Activated CD8-positive, alpha-beta memory T cell treated with anti-CD3 and anti-CD28 coated beads, Interleukin-2, amount 50 U/mL, for 1 hour (primary cell): Measurements from ENCODE around the gene UBXN4.
A peak's percentile ranks its signal among the peaks of the same experiment; 100 is the strongest.
"Not testable (repeated sequence)": the region's sequence is repeated elsewhere in the genome, so short reads cannot be mapped to it uniquely, and the experiment has no call there.

Experiments
- DNase-seq: peaks from one replicate; pipeline ENCODE4 v3.0.0-alpha.2; 2020; ENCODE audit errors: extremely low read depth

The UBXN4 gene

DNA sequence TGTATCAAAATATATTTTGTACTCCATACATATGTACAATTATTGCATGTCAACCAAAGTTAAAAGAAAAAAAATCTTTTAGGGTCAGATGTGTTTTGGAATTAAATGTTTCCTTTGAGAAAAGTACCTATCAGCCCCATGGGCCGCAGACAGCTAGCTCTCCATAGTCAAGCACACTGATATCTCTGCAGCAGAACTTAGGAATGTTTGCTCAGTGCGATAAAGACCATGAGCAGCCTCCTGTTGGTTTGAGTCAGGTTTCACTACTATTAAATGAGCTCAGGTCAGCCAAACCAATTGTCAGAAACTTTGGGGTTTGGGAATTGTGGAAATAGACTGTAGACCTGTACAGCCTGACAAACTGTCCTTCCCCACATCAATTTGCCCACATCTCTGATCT is 61.6 kb downstream of the UBXN4 start:
- no peak for DNase-seq

DNA sequence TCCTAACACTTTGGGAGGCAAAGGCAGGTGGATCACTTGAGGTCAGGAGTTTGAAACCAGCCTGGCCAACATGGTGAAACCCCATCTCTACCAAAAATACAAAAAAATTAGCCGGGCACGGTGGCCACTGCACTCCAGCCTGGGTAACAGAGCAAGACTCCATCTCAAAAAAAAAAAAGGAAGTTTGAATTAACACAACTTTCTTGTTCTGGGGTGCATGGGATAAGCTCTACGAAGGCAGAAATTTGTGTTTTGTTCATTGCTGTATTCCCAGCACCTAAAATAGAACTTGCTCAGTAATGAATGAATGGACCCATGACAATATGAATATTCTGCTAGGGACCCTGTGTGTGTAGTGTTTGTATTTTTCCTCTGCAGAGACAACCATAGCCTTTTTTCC is 66.2 kb downstream of the UBXN4 start:
- DNase-seq = not testable (repeated sequence)

DNA sequence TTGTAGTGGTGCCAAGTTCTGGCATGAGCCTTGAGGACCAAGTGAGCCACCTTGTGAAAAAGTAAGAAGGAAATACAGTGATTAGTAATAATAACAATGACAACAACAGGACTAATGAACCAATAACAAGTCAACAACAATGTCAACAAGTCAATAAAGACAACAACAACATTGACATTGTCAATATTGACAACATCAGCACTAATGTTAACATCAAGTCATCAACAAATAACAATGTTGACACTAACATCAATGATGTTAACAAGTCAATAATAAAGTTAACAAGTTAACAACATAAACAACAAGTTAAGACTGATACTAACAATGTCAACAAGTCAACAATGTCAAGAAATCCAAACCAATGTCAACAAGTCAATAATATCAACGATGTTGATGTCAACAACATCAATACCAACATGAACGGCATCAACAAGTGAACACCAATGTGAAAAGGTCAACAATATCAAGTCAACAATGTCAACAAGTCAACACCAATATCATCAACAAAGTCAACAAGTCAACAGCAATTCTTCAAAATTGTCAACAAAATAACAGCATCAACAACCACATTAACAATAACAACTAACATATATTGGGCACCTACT is 71.4 kb downstream of the UBXN4 start:
- no peak for DNase-seq

DNA sequence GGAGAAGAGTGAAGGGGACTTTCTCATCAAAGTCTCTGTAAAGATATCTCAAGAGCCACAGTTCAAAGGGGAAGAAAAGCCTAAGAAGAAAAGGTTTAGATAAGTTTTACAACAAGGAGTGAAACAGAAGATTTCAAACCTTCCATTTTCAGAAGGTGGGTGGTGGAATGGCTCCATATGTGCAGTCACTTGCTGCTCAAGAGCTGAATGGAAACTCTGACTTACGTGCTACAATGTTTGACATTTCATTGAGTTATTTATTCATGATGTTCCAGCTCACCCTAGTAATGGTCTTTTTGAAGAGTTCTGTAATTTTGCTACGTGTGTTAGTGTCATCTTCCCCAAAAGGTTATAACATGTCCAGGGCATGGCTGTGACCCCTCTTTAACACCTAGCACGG is 73.6 kb downstream of the UBXN4 start:
- DNase-seq = no peak

DNA sequence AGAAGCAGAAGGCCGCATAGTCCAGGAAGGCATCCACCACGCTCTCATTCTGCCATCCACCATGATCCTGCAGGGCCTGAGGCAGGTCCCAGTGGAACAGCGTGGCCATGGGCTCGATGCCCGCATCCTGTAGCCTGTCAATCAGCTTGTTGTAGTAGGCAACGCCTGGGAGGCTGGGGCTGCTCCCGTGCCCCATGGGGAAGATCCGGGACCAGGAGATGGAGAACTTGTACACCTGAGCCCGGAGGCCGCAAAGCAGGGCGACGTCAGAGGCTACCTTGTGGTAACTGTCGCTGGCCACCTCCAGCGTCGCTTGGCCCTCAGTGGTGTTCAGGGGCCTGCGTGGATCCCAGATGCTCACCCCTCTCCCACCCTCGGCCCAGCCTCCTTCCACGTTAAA is 75.8 kb downstream of the UBXN4 start:
- DNase-seq = no peak

DNA sequence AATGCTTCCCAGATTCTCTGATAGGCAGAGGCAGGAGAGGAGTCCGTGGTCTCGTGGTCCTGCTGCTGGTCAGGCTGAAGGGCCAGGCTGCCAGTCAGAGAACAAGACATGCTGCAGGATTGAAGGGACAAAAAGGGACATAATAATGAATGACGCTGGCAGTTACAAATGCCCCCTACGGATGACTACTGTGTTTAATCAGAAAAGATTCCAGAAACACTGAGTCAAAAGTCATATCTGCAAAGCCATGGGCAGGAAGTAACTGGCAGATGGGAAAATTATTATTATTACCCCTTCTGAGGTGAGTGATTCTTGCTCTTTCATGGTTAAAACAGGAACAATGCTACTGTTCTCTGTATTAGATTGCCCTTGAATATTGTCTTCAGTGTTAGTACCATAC is 76.3 kb downstream of the UBXN4 start:
- no peak for DNase-seq

DNA sequence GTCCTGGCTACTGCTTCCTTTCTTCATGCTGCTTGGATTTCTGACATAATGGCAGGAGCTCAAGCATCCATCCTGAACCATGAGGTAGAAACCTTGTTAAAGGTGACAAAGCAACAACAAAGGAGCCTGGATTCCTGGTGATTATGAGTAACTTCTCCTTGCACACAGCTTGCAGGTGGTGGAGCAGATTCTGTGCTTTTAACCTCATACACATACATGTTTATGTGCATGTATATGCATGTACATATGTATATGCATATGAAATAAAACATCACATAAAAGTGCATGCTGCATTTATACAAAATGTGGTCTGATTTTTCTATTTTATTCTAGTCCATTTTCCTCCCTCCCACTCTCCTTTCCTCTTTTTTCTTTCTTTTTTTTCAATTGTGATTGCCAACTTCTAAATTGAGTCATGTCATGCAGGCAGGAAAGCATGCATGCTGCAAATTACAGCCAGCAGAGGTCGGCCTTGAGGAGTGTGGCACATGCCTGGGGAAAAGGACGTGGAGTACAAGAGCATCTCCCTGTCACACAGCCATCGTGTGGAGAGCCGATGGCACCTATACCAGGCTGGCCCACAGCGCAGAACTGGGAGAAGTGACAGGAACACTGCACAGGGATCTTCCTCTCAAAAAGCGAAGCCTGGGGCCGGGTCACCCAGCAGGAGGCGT is 77.4 kb downstream of the UBXN4 start:
- DNase-seq = no peak

DNA sequence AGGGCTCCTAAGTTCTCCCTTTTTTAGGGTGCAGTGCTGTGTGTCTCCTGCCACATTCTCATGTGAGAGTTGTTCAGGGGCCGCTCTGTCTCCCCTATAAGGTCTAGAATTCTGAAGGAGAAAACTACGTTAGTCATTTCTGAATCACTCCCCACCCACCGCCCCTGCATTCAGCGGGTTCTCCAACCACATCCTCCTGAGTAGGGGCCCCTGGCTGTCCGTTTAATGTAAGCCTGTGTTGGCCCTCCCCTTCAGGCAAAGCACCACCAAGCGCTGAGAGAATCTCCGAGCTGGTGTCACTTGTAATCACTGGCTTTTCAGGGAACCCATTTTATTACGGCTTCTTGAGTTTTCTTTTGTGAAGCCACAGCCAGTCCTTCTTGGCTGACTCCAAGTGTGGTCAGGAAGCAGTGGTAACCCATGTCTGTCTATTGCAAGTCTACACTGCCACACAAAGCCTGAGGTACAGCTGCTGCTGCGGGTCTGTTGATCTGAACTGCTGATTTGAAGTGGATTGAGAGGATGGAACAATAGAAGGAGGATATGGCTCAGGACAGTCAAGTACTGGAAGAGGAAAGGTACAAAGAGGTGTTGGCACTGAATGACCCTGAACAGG is 78.5 kb downstream of the UBXN4 start:
- DNase-seq = peak; percentile 29

DNA sequence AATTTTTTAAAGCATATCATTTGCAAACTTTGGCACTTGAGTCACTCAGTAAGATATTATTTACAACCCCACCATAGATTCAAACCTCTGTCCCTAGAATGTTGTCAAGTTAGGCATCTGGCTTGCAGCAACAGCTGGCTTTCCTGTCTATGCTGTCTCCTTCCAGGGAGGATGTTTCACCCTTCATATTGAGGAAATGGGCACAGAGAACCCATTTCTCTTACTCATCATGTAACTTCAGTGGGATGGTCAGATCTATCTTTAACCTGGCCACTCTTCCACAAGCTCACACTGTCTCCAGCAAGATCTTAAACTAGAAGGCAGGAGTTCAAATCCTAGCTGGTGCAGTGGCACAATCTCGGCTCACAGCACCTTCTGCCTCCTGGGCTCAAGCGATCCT is 79.5 kb downstream of the UBXN4 start:
- DNase-seq = no peak

DNA sequence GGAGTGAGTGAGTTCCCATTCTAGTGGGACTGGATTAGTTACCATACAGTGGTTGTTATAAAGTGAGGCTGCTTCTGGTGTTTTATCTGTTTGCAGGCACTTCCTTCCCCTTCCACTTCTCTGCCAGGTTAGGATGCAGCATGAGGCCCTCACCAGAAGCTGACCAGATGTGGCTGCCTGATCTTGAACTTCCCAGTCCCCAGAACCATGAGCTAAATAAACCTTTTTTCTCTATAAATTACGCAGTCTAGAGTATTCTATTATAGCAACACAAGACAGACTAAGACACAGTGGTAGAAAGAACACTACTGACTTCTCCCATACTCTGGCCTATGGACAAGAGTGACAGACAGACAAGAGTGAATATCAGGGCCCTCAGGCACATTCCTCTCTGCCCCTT is 81.2 kb downstream of the UBXN4 start:
- no peak for DNase-seq

DNA sequence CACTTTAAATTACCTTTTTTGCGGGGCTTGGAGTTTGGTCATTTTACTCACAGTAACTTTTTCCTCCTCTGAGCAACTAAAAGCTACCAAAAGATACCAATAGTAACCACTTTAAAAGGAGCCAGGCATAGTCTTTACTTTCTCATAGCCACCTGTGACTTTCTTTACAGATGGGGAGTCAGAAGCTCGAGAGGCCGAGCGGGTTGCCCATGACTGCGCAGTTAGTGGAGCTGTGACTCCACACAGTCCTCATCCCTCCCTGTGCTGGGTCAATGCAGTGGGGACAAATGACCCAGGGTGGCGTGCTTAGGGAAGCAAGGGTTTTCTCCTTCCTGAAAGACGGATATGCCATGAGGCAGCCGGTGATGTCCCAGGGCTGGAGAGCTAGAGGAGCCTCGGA is 83.5 kb downstream of the UBXN4 start:
- DNase-seq = no peak

DNA sequence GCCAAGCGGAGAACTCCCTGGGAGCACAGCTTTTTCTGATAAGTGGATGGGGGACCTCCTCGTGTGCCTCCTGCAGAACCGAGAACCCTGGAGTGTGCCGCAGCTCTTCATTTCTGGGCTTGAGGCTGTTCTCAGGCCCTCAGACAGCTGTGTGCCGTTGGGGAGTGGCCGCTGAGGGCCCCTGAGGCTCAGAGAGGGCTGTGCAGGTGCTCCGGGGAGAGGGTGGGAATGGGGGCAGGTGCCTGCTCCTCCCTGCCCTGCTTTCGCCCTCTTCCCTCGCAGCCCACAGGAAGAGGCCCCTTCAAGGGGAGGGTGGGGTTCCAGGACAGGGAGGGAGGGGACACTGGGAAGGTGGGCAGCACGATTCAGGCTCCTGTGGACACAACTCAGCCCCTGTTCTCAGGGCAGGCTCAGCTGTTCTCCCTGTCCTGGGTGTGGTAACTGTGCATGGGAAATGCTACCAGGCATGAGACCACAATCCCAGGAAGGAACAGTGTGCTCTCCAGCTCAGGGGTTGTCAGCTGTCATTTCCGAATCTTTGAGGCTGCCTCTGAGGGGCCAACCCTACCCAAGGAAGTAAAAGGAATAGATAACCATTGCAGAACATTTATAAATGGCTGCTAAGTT is 84.0 kb downstream of the UBXN4 start:
- DNase-seq = no peak

DNA sequence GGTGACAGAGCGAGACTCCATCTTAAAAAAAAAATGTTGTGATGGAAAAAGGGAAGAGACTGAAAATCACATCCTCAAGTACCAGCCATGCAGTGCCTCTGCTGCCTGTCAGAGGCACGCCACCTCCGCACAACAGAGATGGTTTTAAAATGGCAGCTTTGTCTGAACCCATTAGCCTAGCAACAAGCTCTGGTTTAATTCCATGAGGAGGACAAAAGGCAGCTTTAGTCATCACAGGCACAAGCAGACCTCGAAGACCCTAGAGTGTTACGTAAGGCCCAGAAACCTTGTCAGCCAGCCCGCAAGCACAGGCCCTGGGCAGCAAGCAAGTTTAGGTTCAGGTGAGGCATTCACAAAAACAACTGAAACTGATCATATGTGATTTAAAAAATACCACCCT is 84.9 kb downstream of the UBXN4 start:
- no peak for DNase-seq

DNA sequence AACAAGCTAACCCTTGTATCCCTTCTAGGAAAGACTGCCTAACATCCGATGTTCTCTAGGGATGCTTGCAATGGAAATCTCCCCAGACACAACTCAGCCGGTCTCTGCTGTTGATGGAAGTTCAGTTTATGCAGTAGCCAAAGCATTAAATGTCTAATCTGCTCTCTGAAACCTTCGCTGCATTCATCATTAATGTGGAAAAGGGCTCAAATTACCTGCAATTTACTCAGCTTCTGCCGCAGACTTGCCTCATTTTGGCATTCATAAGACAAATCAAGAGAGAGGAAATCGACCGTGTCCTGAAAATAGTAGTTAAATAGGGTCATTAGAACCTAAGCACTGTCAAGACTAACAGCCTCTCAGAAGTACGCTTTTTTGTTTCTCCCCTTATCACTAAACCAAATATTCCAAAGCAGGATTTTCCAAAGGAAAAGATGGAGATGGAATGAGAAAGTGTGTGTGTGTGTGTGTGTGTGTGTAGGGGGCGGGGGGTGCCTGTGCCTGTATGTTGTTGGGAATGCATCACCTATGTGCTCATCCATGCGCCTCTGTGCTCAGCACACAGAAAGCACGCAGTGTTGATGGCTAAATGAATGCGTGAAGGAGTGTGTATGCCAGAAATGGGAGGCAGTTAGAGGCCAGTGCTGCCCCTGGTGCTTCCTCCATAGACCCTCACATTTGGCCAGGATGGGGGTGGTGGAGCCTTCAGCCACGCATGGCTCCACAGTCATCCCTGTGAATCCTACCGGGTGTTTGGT is 87.9 kb downstream of the UBXN4 start:
- no peak for DNase-seq

DNA sequence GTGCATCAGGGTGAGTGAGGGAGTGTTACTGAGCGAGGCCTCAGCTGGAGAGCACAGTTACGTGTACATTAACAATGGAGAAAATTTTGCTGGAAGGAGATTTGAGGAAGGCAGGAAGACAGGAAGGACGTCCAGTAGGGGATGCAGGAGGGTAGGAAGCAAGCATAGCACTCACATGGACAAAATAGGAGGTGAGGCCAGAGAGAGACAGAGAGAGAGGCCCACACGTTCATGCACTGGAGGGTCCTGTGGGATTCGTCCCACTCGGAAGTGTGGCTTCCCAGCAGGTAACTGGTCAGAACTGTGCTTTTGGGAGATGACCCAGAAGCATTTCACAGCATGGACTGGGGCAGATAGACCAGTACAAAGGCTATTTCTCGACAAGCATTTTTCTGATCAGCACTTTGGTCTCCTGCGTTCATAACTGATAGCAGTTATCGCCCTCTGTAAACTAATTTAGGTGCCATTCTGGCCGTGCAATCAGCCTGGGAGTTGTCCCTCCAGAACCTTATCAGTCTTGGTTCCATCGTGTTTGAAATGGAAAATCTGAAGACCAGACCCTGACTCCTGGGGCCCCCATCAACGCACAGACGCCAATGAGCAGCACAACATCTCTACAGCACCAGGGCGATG is 89.6 kb downstream of the UBXN4 start:
- DNase-seq = no peak

DNA sequence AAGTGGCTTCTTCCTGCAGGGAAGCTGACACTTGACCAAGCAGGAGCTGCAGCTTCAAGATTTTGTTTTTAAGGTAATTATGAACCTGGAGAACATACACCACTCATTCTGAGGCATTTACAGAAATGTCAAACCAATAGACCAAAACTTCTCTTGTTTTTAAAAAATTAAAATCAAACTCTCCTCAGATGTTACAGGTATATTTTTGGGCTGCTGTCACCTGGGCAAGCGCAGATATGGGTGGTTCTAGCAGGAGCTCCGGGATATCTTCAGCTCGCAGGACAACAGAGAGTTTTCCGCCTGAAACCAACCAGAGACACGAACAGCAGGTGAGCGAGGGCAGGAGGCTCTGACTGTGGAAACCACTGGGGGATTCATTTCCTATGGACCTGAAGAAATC is 91.2 kb downstream of the UBXN4 start:
- DNase-seq = no peak
